ENCODE data around the gene CEP128.
"Not testable (repeated sequence)": the region's sequence is repeated elsewhere in the genome, so short reads cannot be mapped to it uniquely, and the experiment has no call there.

CEP128 gene

GRCh38 chr14:80941241-80942185 lies at the start of gene CEP128:
Gene CEP128, minus strand, starts transcription at chr14:80941738.
- FAIRE-seq: peak; percentile 98

GRCh38 chr14:80988735-80989429 lies 47.3 kb upstream of the CEP128 start:
- no peak for FAIRE-seq

DNA sequence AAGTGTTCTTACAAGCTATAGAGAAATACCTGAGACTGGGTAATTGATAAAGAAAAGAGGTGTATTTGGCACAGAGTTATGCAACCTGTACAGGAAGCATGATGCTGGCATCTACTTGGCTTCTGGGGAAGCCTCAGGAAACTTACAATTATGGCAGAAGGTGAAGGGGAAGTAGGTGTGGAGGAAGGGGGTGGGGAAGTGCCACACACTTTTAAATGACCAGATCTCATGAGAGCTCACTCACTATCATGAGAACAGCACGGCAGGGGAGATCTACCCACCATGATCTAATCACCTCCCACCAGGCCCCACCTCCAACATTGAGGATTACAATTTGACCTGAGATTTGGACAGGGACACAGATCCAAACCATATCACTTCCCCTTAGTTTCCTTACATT lies 46.7 kb upstream of the CEP128 start:
- FAIRE-seq: no peak

DNA sequence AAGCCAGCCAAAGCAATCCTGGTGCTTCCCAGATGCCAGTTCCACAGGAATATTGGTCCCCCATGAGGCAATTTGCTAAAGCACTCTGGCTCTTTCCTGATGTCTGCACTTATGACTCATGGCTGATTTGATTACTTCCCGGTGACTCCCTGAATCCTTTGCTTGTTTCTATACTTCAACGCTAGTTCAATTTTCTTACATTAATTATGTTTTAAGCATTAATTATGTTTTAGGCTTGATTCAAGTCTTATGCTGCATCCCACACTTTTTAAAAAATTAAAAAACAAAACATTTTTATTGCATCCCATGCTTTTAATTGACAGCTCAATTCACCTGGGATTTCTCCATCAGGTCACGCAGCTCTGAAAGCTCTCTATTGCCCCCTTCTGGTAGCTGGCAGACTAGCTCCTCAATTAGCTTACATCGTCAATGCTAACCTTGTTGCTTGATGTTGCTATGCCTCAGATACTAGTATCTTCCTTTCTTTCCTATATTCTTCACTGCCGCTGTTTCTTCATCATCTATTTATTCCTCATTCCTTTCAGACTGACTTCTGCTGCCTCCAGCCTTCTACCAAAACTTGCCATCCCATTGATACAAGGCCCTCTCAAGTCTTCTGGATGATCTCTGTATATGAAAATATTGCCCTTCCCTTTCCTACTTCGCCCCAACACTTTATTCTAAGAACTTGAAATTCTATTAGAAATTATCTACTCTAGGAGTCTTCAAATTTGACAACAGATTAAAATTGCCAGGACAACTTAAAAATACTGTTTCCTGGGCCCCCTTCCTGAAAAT lies 45.9 kb upstream of the CEP128 start:
- no peak for FAIRE-seq

- FAIRE-seq: no peak
These were observed 41.2 kb upstream of the CEP128 start for GRCh38 chr14:80982711-80983110.

GRCh38 chr14:80981673-80982072 lies 40.1 kb upstream of the CEP128 start:
- FAIRE-seq: no peak

DNA sequence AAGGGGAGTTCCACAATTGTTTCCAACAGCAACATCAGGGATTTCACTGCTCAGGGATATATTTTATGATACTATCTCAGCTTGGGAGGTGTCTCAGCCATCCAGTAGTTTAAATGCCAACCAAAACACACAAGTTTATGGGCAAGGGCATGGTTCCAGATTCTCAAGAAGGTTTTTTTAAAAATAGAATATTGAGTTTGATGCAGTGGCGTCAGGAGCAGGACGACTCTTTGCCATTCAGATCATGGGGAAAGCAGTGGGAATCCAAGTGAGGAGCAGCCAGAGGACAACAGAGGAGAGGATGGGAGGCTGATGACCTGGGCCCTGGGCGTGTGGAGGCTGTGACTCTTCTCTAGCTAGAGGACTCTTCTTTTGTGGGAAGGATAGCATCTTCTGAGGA lies 39.6 kb upstream of the CEP128 start:
- FAIRE-seq: no peak

DNA sequence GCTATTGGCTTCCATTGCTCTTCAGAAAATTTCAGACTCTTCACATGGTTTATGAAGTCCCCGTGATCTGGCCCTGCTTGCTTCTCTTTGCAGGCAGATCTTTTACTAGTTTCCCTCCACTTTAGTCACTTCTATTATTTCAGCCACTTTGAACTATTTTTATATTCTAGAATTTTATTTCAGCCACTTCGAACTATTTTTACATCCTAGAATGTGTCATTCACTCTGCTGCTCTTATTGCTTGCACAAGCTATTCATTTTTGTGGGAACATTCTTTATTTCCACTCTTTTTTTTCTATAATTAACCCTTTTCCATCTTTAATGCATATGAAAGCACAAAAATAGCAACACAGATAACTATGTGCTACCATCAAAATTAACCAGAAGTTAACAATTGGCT lies 38.4 kb upstream of the CEP128 start:
- FAIRE-seq: no peak

DNA sequence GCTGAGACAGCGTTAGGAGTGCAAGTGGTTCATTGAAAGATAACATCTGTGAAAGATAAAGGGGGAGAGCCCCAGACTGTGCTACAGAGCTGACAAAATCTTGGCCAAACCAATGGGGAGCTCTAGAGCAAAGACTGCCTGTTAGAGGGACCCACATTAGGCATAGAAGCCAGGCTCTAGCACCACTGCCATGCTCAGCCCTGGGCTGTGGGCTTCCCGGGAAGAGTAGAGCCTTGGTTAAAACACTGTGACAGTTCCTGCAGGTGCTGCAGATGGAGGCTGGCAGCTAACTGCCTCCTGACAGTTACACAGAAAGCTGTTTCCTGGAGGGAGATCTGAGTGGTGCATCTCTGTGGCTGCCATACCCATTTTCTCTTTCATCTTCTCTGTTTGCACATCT lies 36.9 kb upstream of the CEP128 start:
- no peak for FAIRE-seq

GRCh38 chr14:80977221-80977620 lies 35.7 kb upstream of the CEP128 start:
- no peak for FAIRE-seq

DNA sequence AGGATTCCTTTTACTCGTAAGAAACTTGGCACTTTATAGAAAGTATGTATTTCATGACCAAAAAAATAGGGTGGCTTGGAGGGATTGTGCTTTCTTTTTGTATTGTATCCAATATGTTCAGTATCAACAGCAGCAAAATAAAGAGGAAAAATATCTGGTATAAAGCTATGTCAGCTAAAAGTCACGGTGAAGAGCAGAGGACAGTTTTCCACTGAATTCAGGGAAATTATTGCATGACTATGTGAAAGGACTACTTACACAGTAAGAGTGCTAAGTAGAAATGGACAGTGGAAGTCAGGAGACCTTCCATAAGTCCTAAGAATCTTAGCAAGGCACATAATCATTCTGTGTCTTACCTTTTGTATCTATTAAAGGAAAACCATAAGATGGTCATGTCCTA lies 33.1 kb upstream of the CEP128 start:
- no peak for FAIRE-seq

DNA sequence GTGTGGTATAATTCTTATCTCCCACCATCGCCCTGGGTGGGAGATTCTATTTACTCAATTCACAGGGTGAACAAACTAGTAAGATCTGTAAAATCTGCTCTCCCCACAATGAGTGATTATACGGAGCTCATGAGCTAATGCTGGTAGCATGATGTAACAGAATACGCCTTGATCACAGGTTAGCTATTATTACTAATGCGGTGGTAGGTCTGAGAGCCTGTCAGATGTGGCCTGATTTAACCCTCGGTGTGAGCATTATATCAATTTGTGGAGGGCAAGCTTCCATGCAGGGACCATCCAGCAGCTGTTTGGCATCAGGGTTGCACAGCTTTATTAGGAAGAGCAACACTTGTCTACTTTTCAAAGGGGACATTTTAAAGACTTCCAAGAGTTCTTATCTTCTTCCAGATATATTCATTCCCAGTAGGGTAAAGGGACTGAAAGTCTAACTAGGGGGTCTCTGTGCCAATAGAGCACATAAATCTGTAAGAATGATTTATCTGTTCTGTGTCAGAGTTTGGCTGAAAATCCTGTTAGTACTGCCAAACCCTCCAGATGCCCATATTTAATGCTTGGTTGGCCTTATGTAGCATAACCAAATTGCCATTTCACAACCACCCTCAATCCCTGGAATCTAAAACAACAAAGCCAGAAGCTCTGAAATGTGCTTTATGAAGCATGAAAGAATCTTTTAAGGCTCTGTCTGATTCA lies 32.5 kb upstream of the CEP128 start:
- no peak for FAIRE-seq

GRCh38 chr14:80965037-80965436 lies 23.5 kb upstream of the CEP128 start:
- no peak for FAIRE-seq

- FAIRE-seq: no peak
These were observed 18.0 kb upstream of the CEP128 start for GRCh38 chr14:80959496-80959895.

GRCh38 chr14:80958939-80959338 lies 17.4 kb upstream of the CEP128 start:
- no peak for FAIRE-seq

DNA sequence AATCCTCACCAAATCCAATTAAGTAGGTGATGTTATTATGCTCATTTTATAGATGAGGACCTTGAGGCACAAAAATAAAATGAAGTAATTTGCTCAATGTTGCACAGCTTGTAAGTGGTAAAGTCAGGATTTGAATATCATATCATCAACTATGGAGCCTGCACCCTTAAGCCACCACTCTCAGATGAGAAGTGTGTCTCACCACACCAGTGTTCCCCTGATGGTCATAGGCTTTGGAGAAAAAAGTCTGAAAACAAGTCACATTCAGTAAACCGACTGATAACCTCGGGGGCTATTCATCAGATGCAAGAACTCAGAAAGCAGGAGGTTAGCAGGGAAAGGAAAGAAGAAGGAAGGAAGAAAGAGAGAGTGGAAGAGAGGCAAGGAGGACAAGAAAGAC lies 16.7 kb upstream of the CEP128 start:
- FAIRE-seq: no peak

DNA sequence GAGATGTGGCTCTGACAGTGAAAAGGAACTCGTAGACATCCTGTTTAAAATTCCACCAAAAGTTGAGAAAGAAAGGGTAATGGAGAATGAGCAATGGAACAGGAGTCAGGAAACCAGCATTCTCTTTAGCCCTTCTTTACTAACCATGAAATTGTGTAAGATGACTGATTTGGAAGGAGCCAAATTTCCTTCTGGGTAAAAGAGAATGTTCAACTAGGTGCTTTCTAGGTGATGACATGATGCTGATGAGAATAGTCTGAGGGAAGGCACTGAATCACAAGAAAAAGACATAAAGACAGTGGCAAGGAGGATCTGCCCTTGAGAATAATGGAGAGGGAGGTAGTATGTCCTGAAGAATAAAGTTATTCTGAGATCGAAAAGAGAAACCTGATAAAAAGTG lies 16.1 kb upstream of the CEP128 start:
- FAIRE-seq: no peak

- no peak for FAIRE-seq
These were observed 15.4 kb upstream of the CEP128 start for GRCh38 chr14:80956922-80957321.

- FAIRE-seq: no peak
These were observed 14.6 kb upstream of the CEP128 start for GRCh38 chr14:80956102-80956501.

- no peak for FAIRE-seq
These were observed 13.9 kb upstream of the CEP128 start, which contains the start of gene TSHR for GRCh38 chr14:80955416-80955941. Gene TSHR, plus strand, starts transcription at chr14:80955621. Its CDS starts 60 bp downstream, at chr14:80955681.

- FAIRE-seq: peak; percentile 29
These were observed 13.3 kb upstream of the CEP128 start for GRCh38 chr14:80954687-80955299.

- not testable (repeated sequence) for FAIRE-seq
These were observed 11.7 kb upstream of the CEP128 start for GRCh38 chr14:80953211-80953610.

All from TTC549 (cell line).